HG03575 (cell line): Measurements from ENCODE around the gene TSPAN4.

Source experiments
- ATAC-seq: cut with Tn5 transposase; IDR thresholded peaks from one replicate; pipeline ENCODE4 v1.9.1; 2021; ENCODE audit not compliant: unreplicated experiment, insufficient number of reproducible peaks, low FRiP score; ENCODE audit errors: extremely low read depth

The TSPAN4 gene

DNA sequence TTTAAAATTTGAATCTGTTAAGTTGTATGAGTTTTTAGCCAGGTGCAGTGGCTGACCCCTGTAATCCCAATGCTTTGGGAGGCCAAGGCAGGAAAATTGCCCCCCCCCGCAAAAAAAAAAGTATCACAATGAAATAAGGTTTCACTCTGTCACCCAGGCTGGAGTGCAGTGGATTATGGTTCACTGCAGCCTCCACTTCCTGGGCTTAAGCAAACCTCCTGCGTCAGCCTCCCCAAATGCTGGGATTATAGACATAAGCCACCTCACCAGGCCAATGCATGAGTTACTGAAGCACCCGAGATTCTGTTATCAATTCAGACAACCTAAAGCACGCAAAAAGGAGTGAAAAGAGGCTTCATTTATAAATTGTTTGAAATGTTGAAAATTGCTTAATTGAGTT is 70.4 kb downstream of the TSPAN4 start:
- no peak for ATAC-seq

DNA sequence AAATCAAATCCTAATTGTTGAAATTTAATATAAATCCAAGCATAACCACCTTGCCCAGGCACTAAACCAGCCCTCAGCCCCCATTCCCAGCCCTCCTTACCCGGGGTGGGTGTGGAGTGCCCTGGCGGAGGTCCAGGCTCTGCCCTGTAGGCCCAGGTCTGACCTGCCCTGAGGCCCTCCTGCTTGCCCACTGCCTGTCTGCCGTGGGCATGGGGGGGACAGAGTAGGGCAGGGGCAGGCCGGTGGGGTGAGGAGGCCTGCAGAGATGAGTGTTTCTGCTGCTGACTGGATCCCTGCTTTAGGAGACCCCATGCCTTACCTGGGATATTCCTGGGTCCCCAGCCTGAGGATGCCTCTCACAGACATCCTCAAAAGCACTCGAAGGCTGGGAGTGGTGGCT is 71.6 kb downstream of the TSPAN4 start:
- no peak for ATAC-seq

DNA sequence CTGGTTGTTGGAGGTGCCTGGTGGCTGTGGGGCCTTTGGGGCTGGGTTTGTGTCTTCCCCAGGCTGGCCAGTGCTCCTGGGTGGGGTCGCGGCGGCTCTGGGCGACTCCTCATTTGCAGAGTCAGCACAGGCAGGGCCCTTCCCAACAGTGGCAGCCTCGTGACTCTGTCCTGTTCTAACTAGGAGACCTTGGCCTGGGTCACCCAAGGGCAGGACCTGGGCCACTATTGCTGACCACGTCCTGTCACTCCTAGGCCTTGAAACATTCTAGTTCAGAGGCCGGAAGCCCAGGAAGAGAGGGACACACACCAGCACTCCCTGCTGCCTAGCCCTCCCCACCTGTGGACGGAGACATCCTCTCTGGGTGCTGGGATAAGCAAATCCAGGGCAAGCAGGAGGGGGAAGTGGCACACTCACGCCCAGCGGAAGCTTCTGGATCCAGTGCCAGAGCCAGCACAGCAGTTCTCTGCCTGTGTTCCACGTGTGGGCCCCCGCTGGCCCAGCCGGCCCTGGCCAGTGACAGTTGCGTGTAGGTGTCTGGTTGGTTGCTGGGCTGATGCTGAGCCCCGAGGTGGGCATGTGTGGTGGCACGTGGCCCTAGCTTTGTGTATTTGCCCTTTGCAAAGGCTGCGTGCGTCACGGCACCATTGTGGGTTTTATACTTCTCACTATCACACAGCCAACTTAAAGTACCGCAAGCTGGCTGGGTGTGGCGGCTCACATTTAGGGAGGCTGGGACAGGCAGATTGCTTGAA is 72.3 kb downstream of the TSPAN4 start:
- ATAC-seq = no peak
